Jurkat, Clone E6-1 (cell line): ENCODE measurements around the gene VEGFB.
"Not testable (repeated sequence)": the region's sequence is repeated elsewhere in the genome, so short reads cannot be mapped to it uniquely, and the experiment has no call there.

Source experiments
- DNase-seq: peaks from one replicate; pipeline ENCODE4 v3.0.0-alpha.2; 2011; ENCODE audit warnings: low read depth, low spot score
- H3K4me3 ChIP-seq: 2 replicates; pipeline ENCODE4 v1.5.1; 2011; ENCODE audit warnings: mild to moderate bottlenecking, low read length, control low read depth, moderate library complexity

The VEGFB gene

DNA sequence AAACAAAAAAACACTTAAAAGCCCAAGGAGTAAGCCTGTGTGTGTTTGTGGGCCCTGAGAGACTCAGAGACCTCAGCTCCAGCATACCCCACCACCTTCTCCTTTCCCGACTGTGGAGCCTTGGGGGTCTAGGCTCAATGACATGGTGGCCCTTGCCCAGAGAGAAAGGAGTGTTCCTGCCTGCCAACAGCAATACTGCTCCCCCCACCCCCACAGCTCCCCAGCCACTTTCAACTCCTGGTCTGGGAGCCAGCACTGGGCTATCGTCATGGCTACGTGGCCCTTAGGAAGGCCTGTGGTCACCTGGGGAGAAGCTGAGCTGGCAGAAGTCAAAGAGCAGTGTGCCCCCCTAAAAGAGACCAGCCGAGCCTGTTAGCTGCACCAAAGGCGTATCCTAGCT, 9.7 kb downstream of the VEGFB start:
- no peak for DNase-seq

DNA sequence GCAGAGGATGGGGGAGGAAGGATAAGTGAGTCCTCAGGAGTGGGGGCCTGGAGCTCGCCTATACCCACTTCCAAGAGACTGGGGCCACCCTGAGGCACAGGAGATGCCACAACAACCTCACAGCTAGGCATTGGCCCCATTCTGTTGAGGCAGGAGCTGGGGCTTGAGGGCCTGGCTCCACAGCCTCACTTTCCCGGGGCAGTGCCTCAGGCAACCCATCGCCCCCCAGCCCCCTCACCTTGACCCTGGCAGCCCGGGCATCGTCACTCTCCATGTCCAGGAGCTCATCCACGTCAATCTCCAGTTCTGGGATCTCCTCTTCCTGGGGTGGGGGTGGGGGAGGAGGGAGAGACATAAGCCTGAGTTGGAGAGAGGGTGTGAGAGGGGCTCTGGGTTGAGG, 10.6 kb downstream of the VEGFB start:
- peak overlapping the region; percentile 80 for H3K4me3 ChIP-seq

More for the DNA sequence above, 9.7 kb downstream of the VEGFB start:
- no peak overlapping the region for H3K4me3 ChIP-seq

DNA sequence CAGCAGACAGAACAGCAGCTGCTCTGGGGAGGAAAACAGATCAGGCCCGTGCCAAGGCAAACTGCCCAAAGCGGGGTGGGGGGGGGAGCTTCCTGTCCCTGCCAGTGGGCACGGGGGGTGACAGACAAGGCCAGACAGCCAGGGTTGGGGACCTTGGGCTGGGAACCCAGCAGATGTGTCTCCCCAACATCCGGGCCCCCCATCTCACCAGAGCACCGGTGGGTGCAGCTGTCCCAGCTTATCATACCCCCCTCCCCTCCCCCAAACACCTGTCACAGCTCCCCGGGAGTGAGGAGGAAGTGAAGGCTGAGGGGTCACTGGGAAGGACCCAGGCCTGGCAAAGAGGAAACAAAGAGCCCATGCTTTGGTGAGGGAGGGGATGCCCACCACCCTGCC, 11.0 kb downstream of the VEGFB start:
- H3K4me3 ChIP-seq = peak overlapping the region; percentile 80
- peak; percentile 62 for DNase-seq

More for the DNA sequence above, 10.6 kb downstream of the VEGFB start:
- DNase-seq = peak; percentile 46

DNA sequence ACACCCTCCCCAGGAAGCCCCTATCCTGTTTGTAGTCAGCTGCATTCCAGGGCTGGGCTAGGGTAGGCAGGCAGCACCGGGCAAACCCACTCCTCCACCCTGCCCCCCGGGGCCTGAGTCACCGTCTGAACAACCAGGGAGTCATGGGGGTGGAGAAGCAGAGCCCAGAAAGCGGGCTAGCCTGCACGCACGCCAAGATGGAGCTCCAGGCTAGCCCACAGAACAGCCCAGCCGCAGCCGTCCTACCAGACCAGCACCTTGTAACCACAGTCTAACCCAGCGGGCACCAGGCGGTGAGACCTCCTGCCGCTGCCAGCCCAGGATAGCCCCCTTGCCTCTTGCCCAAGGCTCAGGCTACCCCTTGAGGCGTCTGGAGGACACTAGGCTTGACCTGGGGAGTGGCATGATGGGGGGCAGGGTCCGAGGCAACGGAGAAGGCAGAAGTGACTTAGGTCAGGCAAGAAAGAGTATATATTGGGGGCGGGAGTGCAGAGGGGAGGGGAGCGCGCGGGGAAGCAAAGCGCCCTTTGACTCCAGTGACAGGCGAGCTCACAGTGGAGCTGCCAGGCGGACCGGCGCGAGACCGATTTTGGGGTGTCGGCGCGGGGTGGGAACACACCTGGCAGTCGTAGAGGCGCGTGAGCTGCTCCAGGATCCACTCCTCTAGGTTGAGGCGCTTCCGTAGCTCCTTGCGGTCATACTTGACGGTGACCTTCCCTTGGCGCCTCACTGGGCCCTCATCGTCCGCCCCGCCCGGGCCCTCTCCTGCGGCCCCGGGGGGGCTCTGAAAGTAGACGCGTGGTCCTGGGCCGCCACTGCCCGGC, 11.6 kb downstream of the VEGFB start:
- peak overlapping the region; percentile 80 for H3K4me3 ChIP-seq
- DNase-seq = no peak

DNA sequence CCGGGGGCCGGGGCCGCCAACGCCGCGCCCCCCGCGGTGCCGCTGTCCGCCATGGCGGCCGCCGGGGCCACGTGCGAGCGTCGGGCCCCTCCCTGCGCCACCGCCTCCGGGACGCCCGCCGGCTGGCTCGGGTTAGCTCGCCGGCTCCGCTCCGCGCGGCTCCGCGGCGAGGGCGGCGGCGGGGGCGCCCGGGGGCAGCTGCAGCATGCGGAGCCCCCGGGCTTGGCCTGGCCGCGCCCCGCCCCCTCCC, 12.2 kb downstream of the VEGFB start:
- DNase-seq = not testable (repeated sequence)
- peak overlapping the region; percentile 80; the same call in 1 of the 2 replicates for H3K4me3 ChIP-seq

DNA sequence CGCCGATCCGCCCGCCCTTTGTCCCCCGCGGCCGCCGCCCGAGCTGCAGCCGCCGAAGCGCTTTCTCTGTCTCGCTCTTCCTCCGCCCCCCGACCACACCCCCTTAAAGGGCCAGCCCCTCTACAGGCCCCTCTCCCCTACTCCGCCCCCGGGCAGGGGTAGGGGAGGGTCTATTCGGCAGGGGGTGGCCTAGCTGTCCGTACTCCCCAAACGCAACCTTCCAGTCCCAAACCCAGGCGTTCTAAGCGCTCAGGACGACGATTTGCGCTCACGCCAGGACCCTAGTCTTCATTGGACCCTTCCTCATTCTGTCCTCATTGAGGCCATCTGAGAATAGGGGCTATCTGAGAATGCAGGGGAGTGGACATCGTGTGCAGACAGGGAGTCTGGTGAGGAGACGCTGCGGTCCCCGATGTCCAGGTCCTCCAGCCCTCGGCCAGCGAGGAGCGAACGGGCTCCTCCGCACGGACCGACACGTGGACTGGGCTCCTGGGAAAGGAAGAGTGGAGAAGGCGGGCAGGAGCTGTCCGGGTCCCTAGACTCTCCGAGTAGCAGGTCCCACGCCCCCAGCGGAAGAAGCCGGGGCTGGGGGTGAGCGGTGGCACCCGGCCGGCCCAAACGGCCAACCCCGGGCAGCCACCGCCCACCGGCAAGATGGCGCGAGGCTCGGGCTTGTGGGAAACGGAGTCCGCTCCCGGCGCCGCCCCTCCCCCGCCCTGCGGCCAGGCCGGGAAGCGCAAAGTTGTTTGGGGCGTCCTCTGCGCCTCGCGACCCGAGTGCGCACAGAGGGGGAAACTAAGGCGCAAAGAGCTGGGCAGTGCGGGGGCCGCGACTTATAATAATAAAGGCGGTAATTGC, 12.7 kb downstream of the VEGFB start, which contains the start of gene PPP1R14B:
Gene PPP1R14B (minus strand): TSS at position 73 of the 858 bp plus-strand sequence. CDS start 270 bp downstream, outside the sequence.
- peak; percentile 69 for DNase-seq
- H3K4me3 ChIP-seq = peak within 1 kb of the TSS; percentile 80

DNA sequence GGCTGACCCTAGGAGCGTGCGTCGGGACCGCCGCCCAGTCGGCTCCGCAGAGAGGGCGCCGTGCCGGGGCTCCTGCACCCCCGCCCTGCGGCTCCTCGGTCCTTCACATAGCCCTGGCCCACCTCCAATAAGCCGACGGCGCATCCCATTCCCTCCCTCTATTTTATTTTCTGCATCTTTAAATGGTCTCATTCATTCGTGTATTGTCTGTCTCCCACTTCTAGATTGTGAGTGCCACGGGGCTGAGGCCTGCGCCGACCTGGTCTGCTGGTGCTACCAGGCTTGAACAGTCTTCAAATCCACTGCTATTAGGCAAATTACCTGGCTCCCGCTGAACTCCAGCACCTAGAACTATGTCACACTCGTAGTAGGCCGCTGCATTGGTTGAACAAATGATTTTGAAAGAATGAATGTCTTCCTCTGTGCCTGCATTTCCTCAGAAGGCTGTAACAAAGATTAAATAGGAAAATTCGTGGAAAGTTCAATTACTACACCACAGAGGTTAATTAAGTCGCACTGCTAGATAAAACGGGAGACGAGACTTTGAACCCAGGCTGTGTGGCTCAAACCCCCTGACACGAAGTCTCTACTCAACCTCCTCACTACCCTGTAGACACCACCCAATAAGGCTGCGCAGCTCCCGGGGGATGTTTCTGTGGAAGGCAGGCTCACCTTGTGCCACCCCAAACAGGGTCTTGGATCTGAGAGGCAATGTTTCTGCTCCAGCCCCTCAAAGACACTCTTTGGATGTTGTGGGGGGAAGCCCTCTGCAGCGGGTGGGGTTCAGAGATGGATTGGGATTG, 13.5 kb downstream of the VEGFB start:
- no peak overlapping the region for H3K4me3 ChIP-seq
- no peak for DNase-seq

DNA sequence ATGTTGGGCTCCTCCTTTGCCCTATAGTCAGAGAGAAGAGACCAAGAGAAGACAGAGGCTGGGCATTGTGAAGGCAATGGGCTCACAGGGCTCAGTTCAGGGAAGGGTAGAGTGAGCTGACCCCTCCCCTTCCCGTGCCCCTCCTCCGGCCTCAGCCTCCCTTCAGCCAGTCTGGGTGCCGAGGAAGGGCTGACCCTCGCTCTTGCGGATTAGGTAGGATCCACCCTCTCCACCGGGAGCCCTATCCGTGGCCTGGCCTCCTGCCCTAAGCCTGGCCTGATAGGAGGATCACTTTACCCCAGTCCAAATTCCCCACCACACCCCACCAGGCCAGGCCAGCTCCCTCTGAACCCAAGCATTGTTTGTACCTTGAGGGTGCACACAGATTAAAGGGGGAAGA, 14.2 kb downstream of the VEGFB start:
- no peak for DNase-seq
- no peak overlapping the region for H3K4me3 ChIP-seq

DNA sequence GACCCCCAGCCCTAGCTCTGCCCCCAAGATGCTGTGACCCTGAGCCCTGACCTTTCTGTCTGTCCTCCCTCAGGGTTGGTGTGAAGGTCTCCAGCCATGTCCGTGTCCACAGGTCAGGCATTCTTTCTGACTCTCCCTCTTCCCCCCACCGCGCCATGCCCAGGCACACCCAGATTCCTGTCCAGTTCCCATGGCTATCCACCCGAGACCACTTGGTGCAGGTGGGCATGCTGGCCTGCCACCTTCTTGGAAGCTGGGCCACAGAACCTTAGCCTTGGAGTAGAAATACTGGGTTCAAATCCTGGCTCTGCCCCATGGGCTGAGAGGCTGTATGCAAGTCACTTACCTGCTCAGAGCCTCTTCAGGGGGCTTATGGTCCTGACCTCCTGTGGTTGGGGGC, 14.7 kb downstream of the VEGFB start:
- no peak for DNase-seq
- H3K4me3 ChIP-seq = no peak overlapping the region

DNA sequence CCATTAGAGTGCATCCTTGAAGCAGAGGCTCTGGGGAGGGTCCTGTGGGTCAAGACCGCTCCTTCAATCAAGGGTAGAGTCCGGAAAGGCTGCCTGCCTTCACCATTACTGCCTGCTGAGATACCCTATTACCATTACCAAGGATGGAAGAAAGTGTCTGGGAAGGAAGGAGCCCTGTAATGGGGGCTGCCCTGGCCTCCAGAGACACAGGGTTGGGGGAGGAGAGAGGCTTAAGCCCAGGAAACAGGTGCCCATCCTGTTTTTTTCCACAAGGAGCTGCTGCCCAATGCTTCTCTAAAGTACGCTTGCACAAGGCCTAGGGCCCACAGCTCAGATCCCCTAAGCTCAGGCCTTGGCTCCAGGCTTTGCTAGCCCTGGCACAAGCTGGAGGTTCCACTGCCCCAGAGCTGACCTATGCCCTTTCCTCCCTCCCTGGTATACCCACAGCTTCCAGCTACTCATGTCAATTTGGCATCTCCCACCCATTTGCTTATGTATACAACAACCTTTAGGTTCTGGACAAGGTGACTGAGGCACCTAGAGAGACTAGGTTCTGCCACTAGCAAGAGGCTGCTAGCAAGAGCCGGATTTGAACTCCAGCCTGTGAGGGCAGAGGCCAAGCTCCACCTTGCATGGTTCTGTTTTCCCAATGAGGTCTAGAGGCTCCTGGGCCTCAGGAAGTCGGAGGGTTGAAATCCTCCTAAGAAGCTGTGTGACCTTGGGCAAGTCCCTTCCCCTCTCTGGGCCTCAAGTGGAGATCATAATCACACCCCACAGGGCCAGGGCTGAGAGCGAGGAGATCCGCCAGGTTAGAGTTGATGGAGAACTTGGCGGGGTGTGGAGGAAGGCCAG, 15.4 kb downstream of the VEGFB start:
- DNase-seq = no peak
- H3K4me3 ChIP-seq = no peak overlapping the region

DNA sequence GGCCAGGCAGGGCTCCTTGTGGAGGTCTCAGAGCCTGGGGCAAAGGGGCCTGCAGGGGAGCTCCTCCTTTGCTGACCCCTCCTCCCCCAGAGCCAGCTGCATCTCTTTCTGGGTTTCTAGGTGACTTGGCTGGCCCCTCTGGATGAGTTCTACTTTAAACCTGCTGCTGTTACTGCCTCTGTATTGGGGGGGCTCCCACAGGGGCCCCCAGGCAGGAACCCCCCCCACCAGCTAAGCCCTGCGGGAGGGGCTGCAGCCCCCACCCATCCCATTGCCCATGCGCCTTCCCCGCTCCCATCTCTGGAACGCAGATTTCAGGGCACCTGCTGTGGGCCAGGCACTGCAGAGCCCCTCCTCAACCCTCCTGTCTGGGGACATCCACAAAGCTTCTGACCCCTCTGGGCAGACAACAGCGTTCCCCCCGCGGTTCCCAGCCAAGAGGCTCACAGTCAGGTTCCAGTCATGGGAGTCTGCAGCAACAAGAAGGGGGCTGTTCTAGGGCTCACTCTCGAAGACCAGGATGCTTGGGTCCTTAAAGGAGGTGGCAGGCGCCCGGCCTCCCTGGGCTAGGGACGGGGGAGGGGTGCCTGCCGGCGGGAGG, 16.1 kb downstream of the VEGFB start:
- peak overlapping the region; percentile 60 for H3K4me3 ChIP-seq
- DNase-seq = no peak

DNA sequence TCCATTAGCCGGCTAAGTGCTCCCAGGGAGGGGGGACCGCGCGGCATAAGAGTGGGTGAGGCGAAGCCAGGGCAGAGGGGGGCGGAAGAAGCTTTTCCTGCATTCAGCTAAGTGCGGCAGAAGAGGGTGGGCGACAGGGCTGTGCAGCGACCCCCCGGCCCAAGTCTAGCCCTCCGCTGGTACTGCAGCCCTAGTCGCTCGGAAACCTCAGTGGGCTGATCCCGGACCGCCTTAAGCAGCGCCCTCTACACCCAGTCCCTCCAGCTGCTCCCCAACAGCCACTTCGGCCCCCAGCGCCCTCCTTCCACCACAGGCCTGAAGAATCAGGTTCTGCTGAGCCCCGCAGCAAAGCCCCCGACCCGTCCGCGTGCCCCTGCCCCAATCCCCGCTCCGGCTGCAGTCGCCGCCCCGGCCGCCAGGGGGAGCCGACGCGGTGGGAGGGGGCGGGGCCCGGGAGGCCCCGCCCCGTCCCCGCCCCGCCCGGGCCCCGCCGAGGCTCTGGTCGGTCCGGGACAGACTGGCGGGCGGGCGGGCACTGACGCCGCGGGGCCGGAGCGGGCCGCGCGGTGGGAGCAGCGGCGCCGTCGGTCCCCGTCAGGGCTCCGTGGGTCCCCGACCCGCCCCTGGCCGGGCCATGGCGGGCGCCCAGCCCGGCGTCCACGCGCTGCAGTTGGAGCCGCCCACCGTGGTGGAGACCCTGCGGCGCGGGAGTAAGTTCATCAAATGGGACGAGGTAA, 16.8 kb downstream of the VEGFB start, which contains the start of gene PLCB3:
Gene PLCB3 (plus strand): TSS at position 515 of the 737 bp plus-strand sequence. CDS start 120 bp downstream, at position 635.
- DNase-seq = no peak
- H3K4me3 ChIP-seq = peak within 1 kb of the TSS; percentile 60

DNA sequence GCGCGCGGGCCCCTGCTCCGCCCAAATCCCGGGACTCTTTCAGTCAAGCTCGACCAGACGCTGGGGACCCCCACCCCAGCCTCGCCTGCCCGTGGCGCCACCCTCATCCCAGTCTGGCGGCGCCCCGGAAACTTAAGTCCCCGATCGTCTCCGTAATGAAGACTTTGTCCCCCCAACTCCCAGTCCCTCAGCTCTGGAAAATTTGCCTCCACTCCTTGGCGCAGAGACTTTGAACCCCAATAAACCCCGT, 17.3 kb downstream of the VEGFB start:
- DNase-seq = no peak
- H3K4me3 ChIP-seq = peak overlapping the region; percentile 59

DNA sequence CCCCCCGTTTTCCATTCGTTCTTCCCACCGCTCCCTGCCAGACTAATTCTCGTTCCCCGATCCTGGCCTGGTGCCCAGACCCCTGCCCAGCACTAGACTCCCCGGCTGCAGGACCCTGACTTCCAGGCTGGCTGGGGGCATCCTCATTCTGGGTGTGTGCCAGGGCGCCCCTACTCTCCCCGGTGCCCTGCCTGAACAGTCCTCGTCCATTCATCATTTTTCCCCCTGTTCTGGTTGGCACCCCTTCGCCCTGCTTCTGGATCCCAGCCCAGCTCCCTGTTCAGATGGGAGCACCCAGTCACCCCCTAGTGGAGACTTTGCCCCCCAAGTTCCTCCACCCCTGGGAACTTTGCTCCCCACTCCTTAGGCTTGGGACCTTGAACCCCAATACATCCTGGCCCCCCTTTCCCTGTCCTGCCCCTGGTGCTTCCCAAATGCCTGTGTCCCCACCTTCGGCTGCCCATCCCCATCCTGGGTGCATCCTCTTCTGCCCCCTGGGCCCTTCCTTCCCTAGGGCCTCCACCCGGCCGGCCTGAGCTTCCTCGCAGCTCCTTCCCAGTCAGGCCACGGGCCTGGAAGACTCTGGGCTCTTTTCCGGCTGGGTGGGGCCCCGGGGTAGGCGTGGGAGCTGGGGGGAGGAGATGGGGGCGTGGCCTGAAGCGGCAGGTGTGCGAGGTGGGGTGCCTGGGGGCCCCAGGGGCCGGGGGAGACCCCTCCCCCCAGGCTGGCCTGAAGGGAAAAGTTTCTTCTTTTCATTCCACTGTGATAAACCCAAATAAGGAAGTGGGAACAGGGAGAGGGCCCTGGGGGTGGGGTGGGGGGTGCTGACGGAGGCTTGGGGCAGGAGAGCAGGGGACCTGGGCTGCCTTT, 17.9 kb downstream of the VEGFB start:
- DNase-seq = no peak
- peak overlapping the region; percentile 59 for H3K4me3 ChIP-seq

DNA sequence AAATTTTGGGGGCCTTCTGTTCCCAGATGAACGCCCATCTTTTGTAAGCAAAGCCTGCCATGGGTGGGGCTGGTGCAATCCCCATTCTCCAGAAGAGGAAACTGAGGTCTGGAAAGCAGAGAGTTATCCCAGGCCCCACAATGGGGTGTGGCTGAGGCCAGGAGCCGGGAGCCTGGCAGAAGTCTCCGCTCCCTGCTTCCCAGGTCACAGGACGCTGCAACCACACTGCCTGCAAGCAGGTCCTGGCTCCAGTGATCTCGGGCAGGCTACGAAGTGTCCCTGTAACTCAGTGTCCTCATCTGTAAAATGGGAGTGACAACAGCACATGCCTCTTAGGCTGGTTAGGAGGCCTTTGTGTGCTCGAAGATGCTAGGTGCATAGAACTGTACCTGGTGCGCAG, 18.7 kb downstream of the VEGFB start:
- no peak for DNase-seq
- H3K4me3 ChIP-seq = no peak overlapping the region

DNA sequence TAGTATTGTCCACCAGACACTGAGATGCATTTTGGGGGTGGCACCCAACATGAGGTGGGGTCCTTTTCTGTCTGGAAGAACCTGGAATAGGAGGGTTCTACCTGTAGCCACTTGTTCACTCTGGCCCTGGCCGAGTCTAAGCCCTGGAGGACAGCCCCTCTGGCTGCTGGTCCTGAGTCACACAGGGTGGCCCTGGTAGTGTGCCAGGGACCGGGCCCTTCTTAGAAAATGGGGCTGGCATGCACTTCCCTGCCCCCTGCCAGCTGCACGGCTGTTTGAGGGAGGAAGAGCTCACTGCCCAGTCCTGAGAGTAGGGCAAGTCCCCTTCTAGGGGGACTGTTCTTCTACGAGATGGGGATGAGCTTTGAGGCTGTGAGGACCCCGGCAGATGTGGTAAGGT, 19.1 kb downstream of the VEGFB start:
- H3K4me3 ChIP-seq = no peak overlapping the region
- DNase-seq = no peak

DNA sequence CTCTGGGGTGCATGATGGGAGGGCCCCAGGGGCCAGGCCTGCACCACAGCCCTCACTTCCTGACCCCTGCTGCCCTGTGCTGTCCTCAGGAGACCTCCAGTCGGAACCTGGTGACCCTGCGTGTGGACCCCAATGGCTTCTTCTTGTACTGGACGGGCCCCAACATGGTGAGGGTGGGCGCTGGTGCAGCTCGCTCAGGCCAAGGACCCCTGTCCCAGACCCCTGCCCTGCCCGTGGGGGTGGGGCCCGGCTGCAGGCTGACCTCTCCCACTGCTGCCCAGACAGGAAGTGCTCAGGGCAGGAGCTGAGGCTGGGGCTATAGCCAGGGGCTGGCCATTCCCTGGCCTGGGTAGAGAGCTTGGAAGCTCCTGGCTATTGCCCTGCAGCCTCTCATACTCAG, 19.9 kb downstream of the VEGFB start:
- DNase-seq = no peak
- H3K4me3 ChIP-seq = no peak overlapping the region
